GM12873 (cell line): ENCODE data around the gene EXOSC7.

ENCODE experiments used
- TF ChIP-seq, protein P1 (sequence below): IDR thresholded peaks from 2 replicates; pipeline ENCODE4 v1.5.1; 2012; ENCODE audit warnings: low read depth, mild to moderate bottlenecking, moderate library complexity, low read length, control low read depth; ENCODE audit not compliant: insufficient read depth; ENCODE audit errors: missing control alignments

EXOSC7 gene

DNA sequence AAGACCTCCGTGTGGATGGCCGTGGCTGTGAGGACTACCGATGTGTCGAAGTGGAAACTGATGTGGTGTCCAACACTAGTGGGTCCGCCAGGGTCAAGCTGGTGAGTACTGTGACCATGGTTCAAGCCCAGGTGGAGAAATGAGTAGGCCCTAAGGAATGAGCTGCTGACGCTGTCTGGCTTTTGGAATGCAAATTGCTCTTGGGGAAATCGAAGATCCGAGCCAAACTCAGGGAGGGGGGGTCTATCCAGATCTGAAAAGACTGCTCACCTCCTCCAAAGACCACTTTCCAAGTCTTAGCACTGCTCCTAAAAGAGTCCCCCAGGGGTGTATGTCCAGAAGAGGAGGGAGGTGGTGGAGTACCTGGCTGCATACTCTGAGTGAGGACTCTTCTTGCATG lies 13.1 kb downstream of the EXOSC7 start:
- TF ChIP-seq, protein P1, sequence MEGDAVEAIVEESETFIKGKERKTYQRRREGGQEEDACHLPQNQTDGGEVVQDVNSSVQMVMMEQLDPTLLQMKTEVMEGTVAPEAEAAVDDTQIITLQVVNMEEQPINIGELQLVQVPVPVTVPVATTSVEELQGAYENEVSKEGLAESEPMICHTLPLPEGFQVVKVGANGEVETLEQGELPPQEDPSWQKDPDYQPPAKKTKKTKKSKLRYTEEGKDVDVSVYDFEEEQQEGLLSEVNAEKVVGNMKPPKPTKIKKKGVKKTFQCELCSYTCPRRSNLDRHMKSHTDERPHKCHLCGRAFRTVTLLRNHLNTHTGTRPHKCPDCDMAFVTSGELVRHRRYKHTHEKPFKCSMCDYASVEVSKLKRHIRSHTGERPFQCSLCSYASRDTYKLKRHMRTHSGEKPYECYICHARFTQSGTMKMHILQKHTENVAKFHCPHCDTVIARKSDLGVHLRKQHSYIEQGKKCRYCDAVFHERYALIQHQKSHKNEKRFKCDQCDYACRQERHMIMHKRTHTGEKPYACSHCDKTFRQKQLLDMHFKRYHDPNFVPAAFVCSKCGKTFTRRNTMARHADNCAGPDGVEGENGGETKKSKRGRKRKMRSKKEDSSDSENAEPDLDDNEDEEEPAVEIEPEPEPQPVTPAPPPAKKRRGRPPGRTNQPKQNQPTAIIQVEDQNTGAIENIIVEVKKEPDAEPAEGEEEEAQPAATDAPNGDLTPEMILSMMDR, result no peak

DNA sequence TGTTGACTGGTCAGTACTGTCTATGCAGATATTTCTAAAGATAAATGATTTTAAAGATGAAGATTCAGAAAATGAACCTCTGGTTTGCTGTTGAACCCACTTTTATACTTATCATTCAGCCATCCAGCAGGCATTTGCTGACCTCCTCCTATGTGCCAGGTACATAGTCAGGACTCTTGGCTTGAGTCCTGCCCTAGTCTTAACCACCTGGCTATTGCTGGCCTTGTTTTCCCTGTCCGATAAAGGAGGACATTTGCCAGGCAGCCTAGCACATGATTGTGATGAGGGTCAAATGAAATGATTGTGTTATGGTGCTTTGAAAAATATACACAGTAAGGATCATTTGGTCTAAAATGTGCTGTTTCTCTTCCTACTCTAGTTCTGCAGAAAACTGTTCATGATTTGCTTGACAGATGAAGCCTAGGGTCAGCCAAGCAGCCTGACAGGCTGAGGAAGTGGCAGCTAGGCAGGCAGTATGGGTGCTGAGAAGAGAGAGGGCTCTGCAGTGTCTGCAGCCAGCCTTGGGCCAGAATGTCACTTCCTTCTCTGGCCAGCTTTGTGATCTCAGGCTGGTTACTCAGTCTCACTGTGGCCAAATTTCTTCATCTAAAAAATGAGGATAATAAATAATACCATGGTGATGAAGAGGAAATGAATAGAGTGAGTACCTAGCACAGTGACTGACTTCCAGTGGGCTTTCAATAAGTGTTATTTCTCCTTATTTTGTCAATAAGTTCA lies 13.8 kb downstream of the EXOSC7 start:
- TF ChIP-seq, protein P1, result no peak

DNA sequence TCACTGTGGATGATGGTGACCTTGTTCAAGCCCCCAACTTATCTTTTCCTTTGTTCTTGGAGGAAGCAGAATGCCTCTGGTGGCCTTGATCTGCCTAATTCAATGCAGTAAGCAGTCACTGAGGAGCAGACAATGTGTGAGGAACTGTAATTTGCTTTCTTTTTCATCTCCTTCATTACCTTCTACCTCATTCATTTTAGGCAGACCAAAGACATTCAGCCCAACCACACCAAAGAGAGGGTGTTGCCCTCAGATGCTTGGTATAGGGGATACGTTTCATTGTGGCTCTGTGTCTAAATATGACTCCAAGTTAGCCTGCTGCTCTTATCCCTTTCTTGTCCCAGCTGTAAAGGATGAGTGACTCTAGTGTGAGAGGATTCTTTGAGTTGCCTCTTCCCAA lies 15.3 kb downstream of the EXOSC7 start:
- TF ChIP-seq, protein P1, result no peak

DNA sequence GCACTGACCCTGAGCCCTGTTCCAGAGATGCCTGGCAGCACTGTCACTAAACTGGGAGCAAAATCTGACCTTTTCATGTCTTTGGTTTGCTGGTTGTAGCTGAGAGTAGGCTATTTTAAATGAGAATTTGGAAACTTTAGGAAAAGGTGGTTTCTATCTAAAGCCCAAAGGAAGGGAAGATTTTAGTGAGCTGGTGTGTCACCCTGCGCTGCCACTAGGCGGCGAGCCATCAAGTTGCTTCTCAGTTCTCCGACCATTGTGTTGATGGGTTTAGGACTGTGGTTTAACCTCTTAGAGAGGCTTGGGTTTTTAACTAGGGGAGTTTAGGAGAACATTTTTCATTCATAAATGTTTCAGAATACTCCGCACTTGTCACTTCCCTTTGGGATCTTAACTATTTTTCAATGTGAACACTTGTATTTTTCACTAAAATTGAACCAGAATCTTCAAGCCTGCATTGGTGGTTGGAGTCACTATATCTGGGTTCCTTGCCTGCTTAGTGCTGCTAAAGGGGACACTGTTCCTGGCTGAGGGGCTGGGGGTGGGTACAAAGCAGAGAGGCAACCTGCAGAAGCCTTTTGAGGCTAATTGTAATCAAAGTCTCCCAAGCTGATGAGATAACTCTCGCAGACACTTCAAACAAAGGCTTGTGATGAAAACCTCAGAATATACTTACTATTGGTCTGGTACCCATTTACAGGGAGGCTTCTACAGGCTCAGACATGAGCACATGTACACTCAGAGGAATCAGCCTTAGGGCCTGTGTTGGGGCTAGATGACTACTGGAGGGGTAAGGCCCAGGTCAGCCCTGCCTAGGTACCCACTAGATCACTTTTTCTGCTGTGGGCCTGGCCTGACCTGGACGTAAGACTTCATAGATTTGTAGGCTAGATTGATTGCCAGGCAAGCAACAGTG lies 16.8 kb downstream of the EXOSC7 start:
- TF ChIP-seq, protein P1, result peak; percentile 79

DNA sequence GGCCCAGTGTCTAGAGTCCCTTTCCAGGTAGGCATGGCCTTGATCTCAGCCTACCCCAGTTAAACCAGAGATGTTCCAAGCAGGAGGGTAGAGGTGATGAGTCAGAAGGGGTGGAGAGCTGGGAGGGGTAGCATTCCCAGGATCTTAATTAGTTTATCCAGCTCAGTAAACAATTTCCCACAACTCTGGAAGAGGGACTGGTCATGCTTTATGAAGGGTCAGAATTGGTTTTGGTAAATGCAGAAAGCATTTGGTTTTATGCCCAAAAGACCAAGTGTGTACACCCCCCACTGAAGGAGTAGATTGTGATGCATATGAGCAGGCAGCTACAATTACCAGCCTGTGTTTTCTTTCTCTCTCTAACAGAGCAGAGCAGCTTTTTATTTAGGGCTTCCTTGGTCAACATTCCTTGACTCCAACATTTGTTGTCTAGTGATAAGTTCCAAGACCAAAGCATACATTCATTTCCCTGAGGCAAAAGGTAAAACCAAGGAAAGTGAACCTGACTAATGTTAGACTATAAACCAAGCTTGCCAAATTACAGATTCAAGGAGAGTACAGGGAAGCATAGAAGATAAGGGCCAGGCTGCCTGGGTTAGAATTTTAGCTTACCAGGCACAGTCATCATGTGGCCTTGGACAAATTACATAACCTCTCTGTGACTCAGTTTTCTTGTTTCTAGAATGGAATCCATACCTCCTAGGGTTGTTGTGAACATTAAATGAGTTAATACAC lies 17.6 kb downstream of the EXOSC7 start:
- TF ChIP-seq, protein P1, result no peak

DNA sequence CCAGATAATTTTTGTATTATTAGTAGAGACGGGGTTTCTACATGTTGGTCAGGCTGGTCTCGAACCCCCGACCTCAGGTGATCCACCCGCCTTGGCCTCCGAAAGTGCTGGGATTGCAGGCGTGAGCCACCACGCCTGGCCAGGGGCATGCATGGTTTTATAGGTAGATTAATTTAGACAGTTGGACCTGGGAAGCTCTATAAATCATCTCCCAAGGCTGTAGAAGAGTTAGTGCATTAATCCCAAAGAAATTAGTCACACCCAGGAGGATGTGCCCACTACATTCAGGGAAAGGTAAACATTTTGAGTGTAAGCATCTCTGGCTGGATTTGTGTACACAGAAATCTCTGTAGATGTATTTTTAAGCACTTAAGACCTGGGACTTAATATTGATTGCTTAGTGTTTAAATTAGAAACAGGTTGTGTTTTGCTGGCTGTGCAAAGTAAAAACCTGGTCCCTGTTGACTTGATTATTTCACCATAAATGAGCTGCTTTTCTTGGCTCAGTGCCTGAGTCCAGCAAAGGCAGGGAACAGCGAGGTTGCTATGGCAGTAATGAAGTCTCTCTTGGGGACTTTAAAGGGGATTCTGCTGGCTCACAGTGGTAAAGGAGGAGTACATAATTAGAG lies 19.2 kb downstream of the EXOSC7 start:
- TF ChIP-seq, protein P1, result no peak
